ENCODE measurements around the gene RPS27L.

Gene RPS27L

GRCh38 chr15:63172851-63173451, 15.7 kb upstream of the RPS27L start:
- DNase-seq (ENCODE audit: low spot score): no peak
- no peak for TF ChIP-seq CTCF (IDR thresholded peaks at IDR 0.05; ENCODE audit: extremely low read depth, missing control alignments)

- DNase-seq (ENCODE audit: low spot score): no peak
- no peak for TF ChIP-seq CTCF (IDR thresholded peaks at IDR 0.05; ENCODE audit: extremely low read depth, missing control alignments)
Observed at GRCh38 chr15:63172376-63172775, 15.1 kb upstream of the RPS27L start.

GRCh38 chr15:63169788-63170187, 12.5 kb upstream of the RPS27L start:
- no peak for DNase-seq (ENCODE audit: low spot score)
- TF ChIP-seq CTCF (IDR thresholded peaks at IDR 0.05; ENCODE audit: extremely low read depth, missing control alignments): no peak

DNA sequence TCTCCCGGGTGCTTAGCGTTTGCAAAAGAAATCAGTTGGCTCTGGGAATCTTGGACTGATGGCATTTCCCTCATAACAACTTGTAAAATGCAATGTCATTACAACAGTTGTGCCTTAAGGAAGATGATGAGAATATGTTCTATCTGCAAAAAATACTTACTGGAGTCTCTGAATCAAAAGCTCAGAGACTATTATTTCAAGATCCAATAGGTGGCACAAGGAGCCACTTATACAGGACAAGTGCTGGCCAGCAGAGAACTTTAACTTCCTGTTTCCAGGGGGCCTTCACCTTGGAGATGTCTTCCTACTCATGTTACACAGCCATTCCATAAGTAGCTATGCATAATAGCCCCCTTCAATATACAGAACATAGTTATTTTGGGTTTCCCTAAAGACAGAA, 8.9 kb upstream of the RPS27L start:
- no peak for TF ChIP-seq CTCF (IDR thresholded peaks at IDR 0.05; ENCODE audit: extremely low read depth, missing control alignments)
- DNase-seq (ENCODE audit: low spot score): no peak

DNA sequence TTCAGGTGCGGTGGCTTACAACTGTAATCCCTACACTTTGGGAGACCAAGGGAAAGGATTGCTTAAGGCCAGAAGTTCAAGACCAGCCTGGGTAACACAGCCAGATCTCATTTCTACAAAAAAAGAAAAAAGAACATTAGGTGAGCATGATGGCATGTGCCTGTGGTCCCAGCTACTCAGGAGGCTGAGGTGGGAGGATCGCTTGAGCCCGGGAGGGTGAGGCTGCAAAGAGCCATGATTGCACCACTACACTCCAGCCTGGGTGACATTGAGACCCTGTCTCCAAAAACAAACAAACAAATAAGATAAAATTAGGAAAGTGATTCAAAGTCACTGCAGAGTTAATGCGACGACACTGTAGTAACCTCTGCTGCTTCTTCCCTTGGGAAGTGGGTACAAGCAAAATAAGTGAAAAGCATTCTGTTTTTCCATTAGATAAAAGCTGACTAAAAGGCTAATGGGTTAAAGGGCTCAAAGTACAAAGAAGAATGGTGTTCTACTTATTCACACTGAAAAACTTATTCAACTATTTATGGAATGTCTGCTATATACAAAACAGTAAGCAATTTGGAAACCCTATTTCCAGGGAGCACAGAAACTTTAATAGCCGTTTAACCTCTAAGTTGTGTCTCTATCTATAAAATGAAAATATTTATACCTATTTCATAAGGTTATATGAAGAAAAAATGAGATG, 8.0 kb upstream of the RPS27L start:
- no peak for TF ChIP-seq CTCF (IDR thresholded peaks at IDR 0.05; ENCODE audit: extremely low read depth, missing control alignments)
- no peak for DNase-seq (ENCODE audit: low spot score)

DNA sequence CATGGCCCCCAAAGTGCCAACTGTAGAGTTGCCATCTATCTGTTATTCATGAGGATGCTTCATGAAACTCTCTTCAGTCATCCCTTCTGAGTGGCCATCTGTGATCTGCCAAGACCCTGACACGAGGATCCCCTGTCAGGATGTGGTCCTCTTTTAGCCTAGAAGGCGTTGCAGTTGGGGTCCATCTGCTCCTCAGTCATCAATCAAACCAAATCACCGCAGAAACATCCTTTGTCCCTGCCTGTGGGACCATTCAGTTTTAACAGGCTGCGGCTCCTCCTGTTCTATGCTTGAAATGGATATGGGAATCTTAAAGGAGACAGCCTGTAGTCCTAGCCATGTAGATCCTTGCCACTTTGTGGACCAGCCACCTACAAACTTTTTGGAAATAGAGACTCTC, 5.9 kb upstream of the RPS27L start:
- no peak for TF ChIP-seq CTCF (IDR thresholded peaks at IDR 0.05; ENCODE audit: extremely low read depth, missing control alignments)
- DNase-seq (ENCODE audit: low spot score): no peak

- no peak for TF ChIP-seq CTCF (IDR thresholded peaks at IDR 0.05; ENCODE audit: extremely low read depth, missing control alignments)
- no peak for DNase-seq (ENCODE audit: low spot score)
Observed at GRCh38 chr15:63160638-63161037, 3.4 kb upstream of the RPS27L start.
